Inflammatory macrophage treated with lipopolysaccharide for 1 hour (primary cell): ENCODE data around the gene AKIRIN1.
"Not testable (repeated sequence)": the region's sequence is repeated elsewhere in the genome, so short reads cannot be mapped to it uniquely, and the experiment has no call there.

Experiments
- DNase-seq, 2 donors: peaks; one replicate each; pipeline ENCODE4 v3.0.0-alpha.2; 2020 to 2022

The AKIRIN1 gene

DNA sequence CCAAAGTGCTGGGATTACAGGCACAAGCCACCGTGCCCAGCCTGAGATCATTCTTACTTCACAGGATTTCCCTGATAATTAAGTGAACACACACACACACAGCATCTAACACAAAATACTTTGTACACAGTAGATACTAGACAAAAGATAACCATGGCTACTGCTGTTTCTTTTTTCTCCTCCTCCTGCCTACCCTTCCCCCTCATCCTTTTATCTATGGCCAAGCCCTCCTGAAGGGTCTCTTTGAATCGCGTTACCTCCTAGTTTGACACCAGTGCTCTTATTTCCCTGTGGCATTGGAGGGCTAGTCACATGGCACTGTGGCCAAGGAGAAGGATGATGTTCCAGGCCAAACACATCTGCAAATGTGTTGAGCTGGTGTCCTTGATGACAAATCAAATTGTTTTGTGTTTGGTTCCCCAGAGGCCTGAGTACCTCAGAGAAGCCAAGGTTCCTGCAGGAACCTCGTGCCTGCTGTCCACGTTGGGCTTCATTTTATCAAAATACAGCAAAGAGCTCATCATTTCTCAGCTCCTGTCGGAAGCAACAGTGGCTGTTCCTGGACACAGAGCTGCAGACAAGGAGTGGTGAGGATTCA lies 55.6 kb downstream of the AKIRIN1 start:
- no peak for DNase-seq

DNA sequence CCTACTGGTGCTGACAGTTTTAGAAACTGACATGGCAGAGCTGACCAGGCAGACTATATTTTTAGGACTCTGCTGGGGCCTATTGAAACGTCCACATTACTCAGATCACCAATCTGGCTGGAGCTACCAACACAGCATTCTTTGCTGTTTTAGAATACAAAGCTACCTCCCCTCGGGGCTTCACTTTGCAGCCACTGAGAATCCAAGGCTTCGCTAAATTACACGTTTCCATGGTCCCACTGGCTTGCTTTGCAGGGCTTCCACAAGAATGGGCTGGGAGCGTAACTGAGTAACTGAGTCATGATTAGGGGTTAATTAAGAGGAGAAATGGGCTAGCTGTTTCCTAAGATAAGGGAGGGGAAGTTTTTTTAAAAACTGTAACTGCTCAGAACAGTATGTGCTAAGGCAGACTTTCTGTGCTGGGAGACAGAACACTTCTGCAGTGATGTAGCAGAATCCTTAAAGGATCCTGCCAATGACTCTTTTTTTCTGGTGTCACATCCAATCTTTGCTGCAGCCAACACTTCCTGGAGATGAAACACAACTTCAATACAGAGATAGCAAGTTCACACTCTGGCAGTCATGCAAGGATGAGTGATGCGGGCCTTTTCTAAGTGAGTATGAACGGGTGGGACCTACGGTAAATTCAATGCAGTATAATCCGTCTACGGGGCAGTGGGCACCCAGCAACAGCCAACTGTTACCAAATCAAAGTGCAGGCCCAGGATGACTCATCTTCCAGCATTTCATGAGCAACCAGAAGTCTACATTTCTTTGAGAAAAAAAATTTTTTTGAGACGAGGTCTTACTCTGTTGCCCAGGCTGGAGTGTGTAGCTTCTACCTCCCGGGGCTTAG lies 56.5 kb downstream of the AKIRIN1 start:
- DNase-seq = peak in 1 of 2 donors; percentile 18

DNA sequence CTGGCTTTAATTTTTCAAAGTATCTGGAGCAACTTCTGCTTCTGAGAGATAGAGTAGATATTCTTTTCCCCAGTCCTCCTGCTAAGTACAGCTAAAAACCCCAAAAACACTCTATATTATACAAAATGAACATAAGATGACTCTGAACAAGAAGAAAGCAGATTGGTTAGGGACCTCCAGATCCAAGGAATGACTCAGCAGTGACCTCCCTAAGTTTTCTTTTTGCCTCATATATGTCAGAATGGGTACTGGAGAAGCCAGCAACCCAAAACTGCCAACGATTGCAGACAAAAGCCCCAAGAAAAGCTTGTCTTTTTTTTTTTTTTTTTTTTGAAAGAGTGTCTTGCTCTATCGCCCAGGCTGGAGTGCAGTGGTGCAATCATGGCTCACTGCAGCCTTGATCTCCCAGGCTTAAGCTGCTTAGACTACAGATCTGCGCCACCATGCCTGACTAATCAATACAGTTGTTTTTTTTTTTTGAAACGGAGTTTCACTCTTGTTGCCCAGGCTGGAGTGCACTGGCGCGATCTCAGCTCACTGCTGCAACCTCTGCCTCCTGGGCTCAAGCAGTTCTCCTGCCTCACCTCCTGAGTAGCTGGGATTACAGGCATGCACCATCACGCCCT lies 57.8 kb downstream of the AKIRIN1 start:
- DNase-seq = no peak

DNA sequence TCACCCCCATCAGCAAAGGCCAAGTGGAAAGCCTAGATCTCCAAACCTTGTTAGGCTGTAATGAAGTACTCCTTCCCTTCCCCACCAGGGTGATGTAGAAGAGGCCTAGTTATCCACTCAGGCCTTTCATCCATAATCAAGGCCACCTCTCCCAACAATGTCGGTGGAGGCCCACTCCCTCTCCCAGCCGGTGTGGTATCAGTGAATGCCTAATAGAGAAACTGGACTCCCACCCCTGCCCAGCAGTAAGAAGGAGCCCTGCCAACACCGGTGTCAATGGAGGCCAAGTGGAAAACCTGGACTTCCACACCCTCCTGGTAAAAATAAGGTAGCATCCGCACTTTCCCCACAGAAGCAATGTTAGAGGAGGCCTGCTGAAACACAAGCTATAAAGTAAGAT lies 58.9 kb downstream of the AKIRIN1 start:
- no peak for DNase-seq

DNA sequence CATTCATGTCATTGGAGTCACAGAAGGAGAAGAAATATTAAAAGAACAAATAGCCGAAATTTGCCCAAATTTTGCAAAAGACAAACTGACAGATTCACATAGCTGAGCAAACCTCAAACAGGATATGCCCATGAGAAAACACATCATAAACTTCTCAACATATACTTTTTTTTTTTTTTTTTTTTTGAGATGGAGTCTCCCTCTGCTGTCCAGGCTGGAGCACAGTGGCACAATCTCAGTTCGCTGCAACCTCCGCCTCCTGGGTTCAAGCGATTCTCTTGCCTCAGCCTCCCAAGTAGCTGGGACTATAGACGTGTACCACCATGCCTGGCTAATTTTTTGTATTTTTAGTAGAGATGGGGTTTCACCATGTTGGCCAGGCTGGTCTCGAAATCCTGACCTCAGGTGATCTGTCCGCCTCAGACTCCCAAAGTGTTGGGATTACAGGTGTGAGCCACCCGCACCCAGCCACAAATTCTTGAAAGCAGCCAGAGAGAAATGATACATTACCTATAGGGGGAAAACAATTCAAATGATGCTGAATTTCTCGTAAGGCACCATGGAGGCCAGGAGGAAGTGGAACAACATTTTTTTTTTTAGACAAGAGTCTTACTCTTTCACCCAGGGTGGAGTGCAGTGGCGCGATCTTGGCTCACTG lies 60.2 kb downstream of the AKIRIN1 start:
- not testable (repeated sequence) for DNase-seq

DNA sequence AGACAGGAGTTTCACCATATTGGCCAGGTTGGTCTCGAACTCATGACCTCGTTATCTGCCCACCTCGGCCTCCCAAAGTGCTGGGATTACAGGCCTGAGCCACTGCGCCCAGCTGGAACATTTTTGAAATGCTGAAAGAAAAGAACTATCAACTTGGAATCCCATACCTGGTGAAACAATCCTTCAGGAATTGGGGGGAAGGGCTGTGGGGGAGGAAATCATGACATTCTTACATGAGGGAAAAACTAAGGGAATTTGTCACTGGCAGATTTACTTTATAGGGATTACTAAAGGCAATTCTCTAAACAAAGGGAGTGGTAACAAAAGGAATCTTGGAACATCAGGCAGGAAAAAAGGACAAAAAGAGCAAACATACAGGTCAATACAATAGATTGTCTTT lies 60.9 kb downstream of the AKIRIN1 start:
- no peak for DNase-seq

DNA sequence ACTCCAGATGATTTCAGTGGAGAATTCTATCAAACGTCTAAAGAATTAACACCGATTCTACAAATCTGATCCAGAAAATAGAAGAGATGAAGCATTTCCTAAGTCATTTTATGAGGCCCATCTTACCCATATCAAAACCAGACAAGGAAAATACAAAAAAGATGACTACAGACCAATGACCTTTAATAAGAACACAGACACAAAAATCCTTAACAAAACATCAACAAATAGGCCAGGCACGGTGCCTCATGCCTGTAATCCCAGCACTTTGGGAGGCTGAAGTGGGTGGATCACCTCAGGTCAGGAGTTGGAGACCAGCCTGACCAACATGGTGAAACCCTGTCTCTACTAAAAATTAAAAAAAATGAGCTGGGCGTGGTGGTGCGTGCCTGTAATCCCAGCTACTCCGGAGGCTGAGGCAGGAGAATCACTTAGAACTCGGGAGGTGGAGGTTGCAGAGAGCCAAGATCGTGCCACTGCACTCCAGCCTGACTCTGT lies 64.2 kb downstream of the AKIRIN1 start:
- DNase-seq = not testable (repeated sequence)
